Adrenal gland (tissue), 5 donors: ENCODE results near the gene ZBP1.

Experiments used
- POLR2A ChIP-seq, 2 donors: fragments of 450-650 bp; IDR thresholded peaks; one replicate each; pipeline ENCODE4 v1.6.1; 2017; ENCODE audit warnings: antibody characterized with exemption in 2 of 2, mild to moderate bottlenecking in 2 of 2, moderate library complexity in 1 of 2
- TF ChIP-seq, protein P1 (sequence below), 6 experiments: fragments of 450-650 bp in 4 of 6; fragments of 200-600 bp in 2 of 6; sonication (generic) in 1 of 6; IDR thresholded peaks; 1 replicate in 5 of 6; 2 replicates in 1 of 6; pipeline versions ENCODE4 v1.5.1 to v1.8.0; 2016 to 2021; ENCODE audit warnings: antibody characterized with exemption in 6 of 6, mild to moderate bottlenecking in 2 of 6, moderate library complexity in 1 of 6
- donor health status: DM: no; HTN: no; CAD: no.

DNA sequence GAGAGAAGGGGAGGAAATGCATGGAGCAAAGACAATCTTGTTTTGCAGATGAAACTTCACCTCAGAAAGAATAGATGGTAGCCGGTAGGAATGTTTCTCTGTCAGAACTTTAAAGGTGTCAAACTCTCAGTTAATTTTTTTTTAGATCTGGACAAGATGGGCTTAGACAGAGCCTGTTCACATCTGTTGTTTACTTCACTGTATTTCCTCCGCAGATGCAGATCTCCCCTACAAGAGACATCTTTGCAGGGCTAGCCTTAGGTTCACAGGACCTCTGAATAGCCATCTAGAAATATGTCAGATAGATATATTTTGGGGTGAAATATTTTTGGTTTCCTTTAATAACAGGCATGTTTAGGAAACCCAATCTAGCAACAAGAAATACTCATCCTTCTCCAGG lies 12.1 kb upstream of the ZBP1 start:
- TF ChIP-seq, protein P1, sequence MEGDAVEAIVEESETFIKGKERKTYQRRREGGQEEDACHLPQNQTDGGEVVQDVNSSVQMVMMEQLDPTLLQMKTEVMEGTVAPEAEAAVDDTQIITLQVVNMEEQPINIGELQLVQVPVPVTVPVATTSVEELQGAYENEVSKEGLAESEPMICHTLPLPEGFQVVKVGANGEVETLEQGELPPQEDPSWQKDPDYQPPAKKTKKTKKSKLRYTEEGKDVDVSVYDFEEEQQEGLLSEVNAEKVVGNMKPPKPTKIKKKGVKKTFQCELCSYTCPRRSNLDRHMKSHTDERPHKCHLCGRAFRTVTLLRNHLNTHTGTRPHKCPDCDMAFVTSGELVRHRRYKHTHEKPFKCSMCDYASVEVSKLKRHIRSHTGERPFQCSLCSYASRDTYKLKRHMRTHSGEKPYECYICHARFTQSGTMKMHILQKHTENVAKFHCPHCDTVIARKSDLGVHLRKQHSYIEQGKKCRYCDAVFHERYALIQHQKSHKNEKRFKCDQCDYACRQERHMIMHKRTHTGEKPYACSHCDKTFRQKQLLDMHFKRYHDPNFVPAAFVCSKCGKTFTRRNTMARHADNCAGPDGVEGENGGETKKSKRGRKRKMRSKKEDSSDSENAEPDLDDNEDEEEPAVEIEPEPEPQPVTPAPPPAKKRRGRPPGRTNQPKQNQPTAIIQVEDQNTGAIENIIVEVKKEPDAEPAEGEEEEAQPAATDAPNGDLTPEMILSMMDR (IDR thresholded peaks at IDR 0.05): no peak
- no peak for TF ChIP-seq POLR2A (IDR thresholded peaks at IDR 0.05)
